DOHH2 (cell line): ENCODE results near the gene USP32.
"Not testable (repeated sequence)": the region's sequence is repeated elsewhere in the genome, so short reads cannot be mapped to it uniquely, and the experiment has no call there.

Source experiments
- H3F3A ChIP-seq: fragments of 200-600 bp; sonication (generic), shearing (Covaris generic); 2 replicates; pipeline ENCODE4 v1.6.0; 2016; ENCODE audit warnings: antibody characterized with exemption, mild to moderate bottlenecking; ENCODE audit not compliant: control insufficient read depth, insufficient read depth
- H3K27ac ChIP-seq: fragments of 200-600 bp; sonication (generic); 2 replicates; pipeline ENCODE4 v1.5.1; 2014; ENCODE audit warnings: low read depth, mild to moderate bottlenecking, low read length, moderate library complexity
- H3K27me3 ChIP-seq: fragments of 200-600 bp; sonication (generic); 2 replicates; pipeline ENCODE4 v1.6.1; 2014; ENCODE audit warnings: mild to moderate bottlenecking, low read length, mixed read lengths; ENCODE audit not compliant: control insufficient read depth
- H3K36me3 ChIP-seq: fragments of 200-600 bp; sonication (generic); 2 replicates; pipeline ENCODE4 v1.6.1; 2014; ENCODE audit warnings: mild to moderate bottlenecking, low read length, moderate library complexity, mixed read lengths; ENCODE audit not compliant: control insufficient read depth
- H3K4me1 ChIP-seq: fragments of 200-600 bp; sonication (generic); 2 replicates; pipeline ENCODE4 v1.6.1; 2014; ENCODE audit warnings: mild to moderate bottlenecking, low read length, mixed read lengths; ENCODE audit not compliant: control insufficient read depth
- H3K4me2 ChIP-seq: fragments of 200-600 bp; sonication (generic); 2 replicates; pipeline ENCODE4 v1.6.0; 2014; ENCODE audit warnings: mild to moderate bottlenecking, low read length, moderate library complexity
- H3K4me3 ChIP-seq: fragments of 200-600 bp; sonication (generic); 2 replicates; pipeline ENCODE4 v1.5.1; 2014; ENCODE audit warnings: mild to moderate bottlenecking, low read length, mixed read lengths
- H3K79me2 ChIP-seq: fragments of 200-600 bp; sonication (generic); 2 replicates; pipeline ENCODE4 v1.6.1; 2014; ENCODE audit warnings: mild to moderate bottlenecking, low read length, mixed read lengths; ENCODE audit not compliant: control insufficient read depth
- H3K9me2 ChIP-seq: fragments of 200-600 bp; sonication (generic); replicated peaks from 2 replicates; pipeline ENCODE4 v1.6.1; 2014; ENCODE audit warnings: mild to moderate bottlenecking, low read length, mixed read lengths; ENCODE audit not compliant: control insufficient read depth
- H3K9me3 ChIP-seq: fragments of 200-600 bp; sonication (generic); 2 replicates; pipeline ENCODE4 v1.6.1; 2014; ENCODE audit warnings: antibody characterized with exemption, low read length, mixed read lengths; ENCODE audit not compliant: control insufficient read depth, insufficient read depth
- H4K20me1 ChIP-seq: fragments of 200-600 bp; sonication (generic); 2 replicates; pipeline ENCODE4 v1.6.0; 2014; ENCODE audit warnings: low read depth, mild to moderate bottlenecking, antibody characterized with exemption, low read length, moderate library complexity; ENCODE audit not compliant: control insufficient read depth, insufficient read depth
- EZH2phosphoT487 ChIP-seq: fragments of 200-600 bp; sonication (generic); IDR thresholded peaks from 2 replicates; pipeline ENCODE4 v1.6.1; 2017; ENCODE audit warnings: borderline replicate concordance, mild to moderate bottlenecking, antibody characterized with exemption, low read length, moderate library complexity, mixed read lengths
- TF ChIP-seq, protein P1 (sequence below): fragments of 200-600 bp; sonication (generic); IDR thresholded peaks from one replicate; pipeline ENCODE4 v1.5.1; 2014; ENCODE audit warnings: antibody characterized with exemption, mild to moderate bottlenecking, low read depth, low read length; ENCODE audit not compliant: poor library complexity, severe bottlenecking

Gene USP32

DNA sequence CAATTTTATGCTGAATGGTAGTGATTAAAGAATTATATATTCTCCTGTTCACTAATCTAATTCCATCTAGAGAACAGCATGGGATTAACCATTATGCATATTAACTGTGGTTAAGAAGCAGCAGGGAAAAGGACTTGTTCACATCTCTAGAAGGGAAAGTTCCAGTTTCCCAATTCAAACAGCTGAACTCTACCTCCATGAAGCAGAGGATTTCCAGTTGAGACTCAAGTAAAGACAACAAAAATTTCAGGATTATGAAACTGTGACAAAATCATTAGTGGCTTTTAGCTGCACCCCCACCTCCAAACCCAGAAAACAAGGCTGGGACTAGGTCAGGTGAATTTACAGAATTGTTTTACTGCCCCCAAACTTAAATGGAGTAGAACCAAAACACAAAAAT lies 73.6 kb downstream of the USP32 start:
- Histone ChIP-seq H3F3A (no peaks in the 10 kb centered on the region), H3K4me2 (no peak overlapping the region), H3K4me1 (peaks cover 14% of the 10 kb centered on the region), H3K79me2 (peaks cover 10% of the 10 kb centered on the region), H3K27ac (no peak overlapping the region), H3K4me3 (no peak overlapping the region), H3K9me2 (no peaks in the 10 kb centered on the region), H3K36me3 (no peaks in the 10 kb centered on the region), H4K20me1 (no peaks in the 10 kb centered on the region), H3K9me3 (no peaks in the 10 kb centered on the region), H3K27me3 (no peaks in the 10 kb centered on the region)
- TF ChIP-seq, protein P1, sequence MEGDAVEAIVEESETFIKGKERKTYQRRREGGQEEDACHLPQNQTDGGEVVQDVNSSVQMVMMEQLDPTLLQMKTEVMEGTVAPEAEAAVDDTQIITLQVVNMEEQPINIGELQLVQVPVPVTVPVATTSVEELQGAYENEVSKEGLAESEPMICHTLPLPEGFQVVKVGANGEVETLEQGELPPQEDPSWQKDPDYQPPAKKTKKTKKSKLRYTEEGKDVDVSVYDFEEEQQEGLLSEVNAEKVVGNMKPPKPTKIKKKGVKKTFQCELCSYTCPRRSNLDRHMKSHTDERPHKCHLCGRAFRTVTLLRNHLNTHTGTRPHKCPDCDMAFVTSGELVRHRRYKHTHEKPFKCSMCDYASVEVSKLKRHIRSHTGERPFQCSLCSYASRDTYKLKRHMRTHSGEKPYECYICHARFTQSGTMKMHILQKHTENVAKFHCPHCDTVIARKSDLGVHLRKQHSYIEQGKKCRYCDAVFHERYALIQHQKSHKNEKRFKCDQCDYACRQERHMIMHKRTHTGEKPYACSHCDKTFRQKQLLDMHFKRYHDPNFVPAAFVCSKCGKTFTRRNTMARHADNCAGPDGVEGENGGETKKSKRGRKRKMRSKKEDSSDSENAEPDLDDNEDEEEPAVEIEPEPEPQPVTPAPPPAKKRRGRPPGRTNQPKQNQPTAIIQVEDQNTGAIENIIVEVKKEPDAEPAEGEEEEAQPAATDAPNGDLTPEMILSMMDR: no peak
- TF ChIP-seq EZH2phosphoT487: no peak

DNA sequence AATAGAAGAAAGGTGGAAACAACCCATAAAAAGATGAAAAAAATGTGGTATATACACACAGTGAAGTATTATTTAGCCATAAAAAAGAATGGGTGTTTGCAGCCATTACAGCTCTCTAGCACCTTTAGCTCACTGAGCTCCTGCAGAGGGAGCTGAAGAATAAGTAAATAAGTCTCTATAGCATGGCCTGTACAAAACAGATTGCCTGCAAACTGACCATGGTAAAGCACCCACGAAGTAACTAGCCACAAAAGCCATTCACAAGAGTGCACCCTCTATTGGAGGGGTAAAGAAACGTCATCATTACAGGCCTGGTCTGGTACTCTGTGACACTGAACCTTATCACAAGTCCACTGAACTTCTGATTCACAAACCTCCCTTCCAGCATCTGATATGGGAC lies 76.3 kb downstream of the USP32 start:
- H3F3A ChIP-seq: no peaks in the 10 kb centered on the region
- H3K9me2 ChIP-seq: no peaks in the 10 kb centered on the region
- H3K36me3 ChIP-seq: no peaks in the 10 kb centered on the region
- H3K27ac ChIP-seq: no peak overlapping the region
- no peaks in the 10 kb centered on the region for H3K27me3 ChIP-seq
- H3K4me3 ChIP-seq: no peak overlapping the region
- no peak overlapping the region for H3K4me2 ChIP-seq
- no peaks in the 10 kb centered on the region for H4K20me1 ChIP-seq
- peaks cover 10% of the 10 kb centered on the region for H3K4me1 ChIP-seq
- peaks cover 3% of the 10 kb centered on the region for H3K79me2 ChIP-seq
- TF ChIP-seq, protein P1: peak; percentile 44
- TF ChIP-seq EZH2phosphoT487: no peak
- no peaks in the 10 kb centered on the region for H3K9me3 ChIP-seq

DNA sequence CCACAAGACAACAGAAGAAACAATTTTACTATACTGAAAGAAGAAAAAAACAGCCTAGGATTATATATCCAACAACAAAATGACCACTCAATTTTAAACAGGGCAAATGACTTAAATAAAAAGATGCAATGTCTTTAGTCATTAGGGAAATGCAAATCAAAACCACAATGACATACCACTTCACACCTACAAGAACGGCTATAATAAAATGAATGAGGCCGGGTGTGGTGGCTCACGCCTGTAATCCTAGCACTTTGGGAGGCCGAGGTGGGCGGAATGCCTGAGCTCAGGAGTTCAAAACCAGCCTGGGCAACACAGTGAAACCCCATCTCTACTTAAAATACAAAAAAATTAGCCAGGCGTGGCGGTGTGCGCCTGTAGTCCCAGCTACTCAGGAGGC lies 77.0 kb downstream of the USP32 start:
- not testable (repeated sequence) for H3K4me3 ChIP-seq, H3K27me3 ChIP-seq, H3K36me3 ChIP-seq, H4K20me1 ChIP-seq, H3K9me2 ChIP-seq, H3K27ac ChIP-seq, H3K79me2 ChIP-seq, H3F3A ChIP-seq, H3K9me3 ChIP-seq
- Histone ChIP-seq H3K4me1 (peaks cover 10% of the 10 kb centered on the region), H3K4me2 (peak overlapping the region; percentile 26; the same call in 1 of the 2 replicates)

DNA sequence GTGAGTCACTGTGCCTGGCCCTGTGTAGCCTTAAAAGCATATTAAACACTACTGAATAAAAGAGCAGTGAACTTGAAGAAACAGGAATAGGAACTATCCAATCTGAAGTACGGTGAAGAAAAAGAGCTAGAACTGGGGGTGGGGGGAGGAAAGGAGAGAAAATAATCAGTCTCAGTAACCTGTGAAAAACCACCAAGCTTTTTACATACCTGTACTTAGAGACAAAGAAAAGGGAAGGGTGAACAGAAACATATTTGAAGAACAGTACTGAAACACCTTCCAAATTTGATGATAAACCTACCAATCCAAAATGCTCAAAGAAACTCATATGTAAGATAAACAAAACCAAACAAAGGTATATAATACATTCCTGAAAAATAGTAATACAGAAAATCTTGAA lies 77.5 kb downstream of the USP32 start:
- Histone ChIP-seq H3K79me2 (peaks cover 3% of the 10 kb centered on the region), H3K4me3 (no peak overlapping the region), H3K4me1 (peaks cover 10% of the 10 kb centered on the region), H3K36me3 (no peaks in the 10 kb centered on the region), H3F3A (no peaks in the 10 kb centered on the region), H3K4me2 (peak overlapping the region; percentile 26; the same call in 1 of the 2 replicates), H3K27me3 (no peaks in the 10 kb centered on the region), H4K20me1 (no peaks in the 10 kb centered on the region), H3K9me3 (no peaks in the 10 kb centered on the region), H3K9me2 (no peaks in the 10 kb centered on the region), H3K27ac (no peak overlapping the region)
- TF ChIP-seq, protein P1: no peak
- TF ChIP-seq EZH2phosphoT487: no peak
